SW480 (cell line): ENCODE data around the gene EXOC8.
"Not testable (repeated sequence)": the region's sequence is repeated elsewhere in the genome, so short reads cannot be mapped to it uniquely, and the experiment has no call there.

Experiments
- DNase-seq: peaks from one replicate; pipeline ENCODE4 v3.0.0-alpha.2; 2016; ENCODE audit warnings: low spot score

Gene EXOC8

DNA sequence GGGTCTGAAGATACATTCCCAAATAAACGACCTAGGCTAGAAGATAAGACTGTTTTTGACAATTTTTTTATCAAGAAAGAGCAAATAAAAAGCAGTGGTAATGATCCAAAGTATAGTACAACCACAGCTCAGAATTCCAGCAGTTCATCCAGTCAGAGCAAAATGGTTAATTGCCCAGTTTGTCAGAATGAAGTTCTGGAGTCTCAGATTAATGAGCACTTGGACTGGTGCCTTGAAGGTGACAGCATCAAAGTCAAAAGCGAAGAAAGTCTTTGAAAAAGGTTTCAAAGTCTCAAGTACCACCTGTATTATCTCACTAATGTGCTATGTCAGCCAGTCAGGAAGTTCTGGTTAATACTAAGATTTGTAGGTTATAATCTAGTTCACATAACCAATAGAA is 15.4 kb upstream of the EXOC8 start:
- DNase-seq, result no peak

DNA sequence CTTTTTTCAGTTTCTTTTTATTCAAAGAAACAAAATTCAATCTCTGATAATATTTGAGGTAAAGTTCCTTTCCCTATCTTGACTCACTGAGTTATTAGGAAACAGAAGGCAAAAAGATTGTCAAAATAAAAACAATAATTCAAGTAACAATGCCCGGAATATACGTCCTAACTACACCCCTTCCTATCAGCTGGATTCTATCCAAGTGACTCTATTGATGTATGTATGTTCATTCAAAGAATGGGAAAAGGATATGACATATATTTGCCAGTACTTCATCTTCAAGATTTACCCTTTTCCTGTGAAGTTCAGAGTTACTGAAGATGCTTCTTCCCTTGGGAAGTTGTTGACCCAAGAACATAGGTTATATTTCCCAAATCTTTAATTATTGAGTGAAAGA is 14.2 kb upstream of the EXOC8 start:
- no peak for DNase-seq

DNA sequence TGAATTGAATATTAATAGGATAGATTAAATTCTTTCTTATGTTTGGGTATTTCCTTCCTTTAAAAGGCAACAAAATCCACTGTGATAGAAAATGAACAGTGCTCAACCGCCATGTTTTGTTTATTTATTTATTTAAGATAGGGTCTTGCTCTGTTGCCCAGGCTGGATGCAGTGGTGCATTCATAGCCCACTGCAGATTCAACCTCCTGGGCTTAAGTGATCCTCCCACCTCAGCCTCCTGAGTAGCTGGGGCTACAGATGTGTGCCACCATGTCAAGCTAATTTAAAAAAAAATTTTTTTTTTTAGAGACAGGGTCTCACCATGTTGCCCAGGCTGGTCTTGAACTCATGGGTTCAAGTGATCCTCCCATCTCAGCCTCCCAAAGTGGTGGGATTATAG is 11.2 kb upstream of the EXOC8 start:
- DNase-seq, result not testable (repeated sequence)

- DNase-seq, result no peak
These were observed 10.8 kb upstream of the EXOC8 start for GRCh38 chr1:231348442-231348841.

DNA sequence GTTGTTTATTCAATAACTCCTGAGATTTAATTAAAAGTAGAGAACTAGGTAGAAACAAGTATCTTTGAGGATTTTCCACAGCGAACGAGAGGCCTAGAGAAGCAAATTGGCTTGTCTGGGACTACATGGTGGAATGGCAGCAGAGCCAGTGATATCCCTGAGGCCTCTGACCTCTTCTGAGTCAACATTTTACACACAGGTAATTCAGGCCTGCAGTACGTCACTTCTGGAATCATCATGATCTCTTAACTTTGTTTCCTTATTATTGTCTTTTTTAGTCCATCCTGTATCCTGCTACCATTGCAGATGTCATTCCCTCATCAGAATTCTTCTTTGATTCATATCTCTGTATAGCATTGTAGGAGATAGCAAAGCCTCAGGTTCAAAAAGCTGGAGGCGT is 10.3 kb upstream of the EXOC8 start:
- no peak for DNase-seq

DNA sequence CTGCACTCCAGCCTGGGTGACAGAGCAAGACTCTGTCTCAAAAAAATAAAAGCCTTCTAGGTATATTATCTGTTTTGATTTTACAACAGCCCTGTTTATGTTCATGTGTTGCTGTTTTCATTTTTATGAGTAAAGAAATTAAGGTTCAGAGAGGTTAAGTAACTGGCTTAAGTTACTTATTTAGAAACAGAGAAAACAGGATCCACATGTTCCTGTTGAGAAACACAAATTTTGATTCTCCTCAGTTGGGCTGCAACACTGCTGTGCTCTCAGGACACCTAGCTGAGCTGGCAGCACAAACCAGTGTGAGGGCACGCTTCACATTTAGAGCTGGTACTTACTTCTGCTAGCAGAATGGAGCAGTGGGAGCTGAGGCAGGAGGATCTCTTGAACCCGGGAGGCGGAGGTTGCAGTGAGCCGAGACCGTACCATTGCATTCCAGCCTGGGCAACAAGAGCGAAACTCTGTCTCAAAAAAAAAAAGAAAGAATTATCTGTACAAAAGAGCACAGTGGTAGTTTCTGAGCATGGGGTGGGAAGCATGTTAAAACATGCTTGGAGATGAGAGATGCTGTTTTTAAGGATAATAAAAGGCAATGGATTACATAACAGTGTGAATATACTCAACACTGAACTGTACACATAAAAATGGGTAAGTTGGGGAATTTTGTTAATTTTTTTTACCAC is 2.8 kb upstream of the EXOC8 start:
- DNase-seq, result no peak

DNA sequence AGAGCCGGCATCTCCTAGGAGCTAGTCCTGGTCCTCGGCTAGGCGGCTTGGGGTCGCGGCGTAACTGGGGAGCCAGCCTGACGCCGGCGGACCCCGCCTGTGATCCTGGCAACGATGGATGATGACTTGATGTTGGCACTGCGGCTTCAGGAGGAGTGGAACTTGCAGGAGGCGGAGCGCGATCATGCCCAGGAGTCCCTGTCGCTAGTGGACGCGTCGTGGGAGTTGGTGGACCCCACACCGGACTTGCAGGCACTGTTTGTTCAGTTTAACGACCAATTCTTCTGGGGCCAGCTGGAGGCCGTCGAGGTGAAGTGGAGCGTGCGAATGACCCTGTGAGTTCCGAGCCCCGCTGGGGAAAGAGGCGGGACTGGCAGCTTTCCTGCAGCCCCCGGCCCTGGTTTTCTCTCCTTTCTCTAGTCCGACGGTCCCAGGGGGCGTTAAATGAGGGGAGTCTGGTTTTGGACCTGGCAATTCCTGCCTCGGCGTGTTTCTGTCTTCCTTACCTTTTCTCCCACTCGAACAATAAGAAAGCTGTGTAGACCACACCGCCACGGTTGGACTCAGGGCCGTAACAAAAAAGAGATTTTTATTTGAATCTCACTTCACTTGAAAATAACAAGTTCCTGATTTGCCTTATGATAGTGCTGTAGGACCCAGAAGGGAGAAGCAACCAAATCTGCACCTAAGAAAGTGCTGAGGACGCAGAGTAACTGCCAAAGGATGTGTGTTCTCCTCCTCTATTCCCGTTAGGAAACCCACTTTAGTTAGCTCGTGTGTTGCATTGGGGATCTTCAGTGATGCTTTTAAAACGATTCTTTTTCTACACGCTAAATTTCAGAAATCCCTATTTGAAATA is 847 bp upstream of the EXOC8 start, which contains the start of gene SPRTN:
TSS of gene SPRTN (plus strand) at position 24 of the 859 bp plus-strand sequence. CDS start at position 115, 91 bp downstream.
- no peak for DNase-seq

GRCh38 chr1:231337043-231337471 is 595 bp downstream of the EXOC8 start:
- peak; percentile 16 for DNase-seq

GRCh38 chr1:231335663-231336602 is 1.7 kb downstream of the EXOC8 start:
- DNase-seq, result no peak

DNA sequence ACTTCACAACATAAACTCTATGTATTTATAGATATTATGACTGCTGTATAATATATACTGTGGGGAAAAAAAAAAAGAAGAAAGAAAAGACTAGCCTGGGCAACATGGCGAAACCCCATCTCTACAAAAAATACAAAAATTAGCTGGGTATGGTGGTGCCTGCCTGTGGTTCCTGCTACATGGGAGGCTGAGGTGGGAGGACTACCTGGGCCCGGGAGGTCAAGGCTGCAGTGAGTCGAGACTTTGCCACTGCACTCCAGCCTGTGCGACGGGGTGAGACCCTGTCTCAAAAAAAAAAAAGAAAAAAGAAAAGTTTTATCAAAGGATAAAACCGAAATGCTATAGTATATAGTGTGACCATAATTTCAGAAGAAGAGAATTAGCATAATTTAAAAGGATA is 2.7 kb downstream of the EXOC8 start:
- no peak for DNase-seq

- DNase-seq, result no peak
These were observed 3.5 kb downstream of the EXOC8 start for GRCh38 chr1:231334079-231334666.

DNA sequence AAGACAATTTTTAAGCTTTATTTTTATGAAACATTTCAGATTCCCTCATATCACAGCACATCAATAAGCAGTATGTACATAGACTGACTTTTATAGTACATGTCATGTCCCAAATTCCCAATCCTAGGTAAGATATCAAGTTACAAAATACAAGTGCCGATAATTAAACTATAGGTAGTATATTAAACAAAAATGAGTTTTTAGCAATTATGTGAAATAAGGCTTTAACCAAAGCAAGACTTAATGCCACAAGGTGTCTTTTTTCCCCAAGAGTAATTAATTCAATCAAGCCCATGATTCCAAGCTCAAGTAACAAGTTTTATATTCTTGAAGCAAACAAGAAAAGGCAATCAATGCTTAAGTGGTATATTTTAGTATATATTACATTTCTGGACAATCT is 4.9 kb downstream of the EXOC8 start:
- DNase-seq, result no peak

DNA sequence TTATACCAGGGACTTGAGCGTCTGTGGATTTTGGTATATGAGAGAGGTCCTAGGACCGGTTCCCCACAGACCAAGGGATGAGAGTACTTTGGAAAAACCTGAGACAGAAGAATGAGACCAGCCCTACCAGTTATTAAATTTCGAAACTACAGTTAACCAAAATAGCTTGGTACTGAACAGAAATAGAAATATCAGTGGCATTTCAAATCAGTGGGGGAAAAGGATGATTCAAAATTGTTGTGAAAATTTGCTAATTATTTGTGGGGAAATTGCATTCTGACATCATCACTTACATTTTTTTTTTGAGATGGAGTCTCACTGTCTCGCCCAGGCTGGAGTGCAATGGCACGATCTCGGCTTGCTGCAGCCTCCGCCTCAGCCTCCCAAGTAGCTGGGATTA is 8.2 kb downstream of the EXOC8 start:
- DNase-seq, result no peak

- DNase-seq, result no peak
These were observed 10.0 kb downstream of the EXOC8 start for GRCh38 chr1:231327617-231328016.

GRCh38 chr1:231326248-231326647 is 11.4 kb downstream of the EXOC8 start:
- DNase-seq, result no peak

DNA sequence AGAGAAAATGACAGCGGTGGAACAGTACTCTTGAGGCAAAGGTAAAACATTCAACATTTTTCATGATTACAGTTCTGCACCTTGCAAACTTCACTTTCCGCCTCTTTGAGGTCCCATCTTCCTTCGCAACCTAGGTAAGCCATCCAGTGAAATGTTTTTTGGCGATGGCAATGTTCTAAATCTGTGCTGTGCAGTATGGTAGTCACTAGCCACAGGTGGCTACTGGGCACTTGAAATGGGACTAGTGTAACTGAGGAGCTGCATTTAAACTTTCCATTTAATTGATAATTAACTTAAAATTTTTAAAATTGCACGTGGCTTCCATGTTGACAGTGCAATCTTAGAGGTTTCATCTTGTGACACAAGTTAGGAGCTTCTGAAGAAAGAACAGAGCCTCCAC is 13.0 kb downstream of the EXOC8 start:
- no peak for DNase-seq

GRCh38 chr1:231322880-231323530 is 14.6 kb downstream of the EXOC8 start:
- DNase-seq, result no peak

- no peak for DNase-seq
These were observed 18.6 kb downstream of the EXOC8 start for GRCh38 chr1:231319080-231319479.

GRCh38 chr1:231318568-231318967 is 19.1 kb downstream of the EXOC8 start:
- DNase-seq, result no peak

- DNase-seq, result no peak
These were observed 19.7 kb downstream of the EXOC8 start for GRCh38 chr1:231318015-231318355.

GRCh38 chr1:231317306-231318014 is 20.2 kb downstream of the EXOC8 start:
- no peak for DNase-seq
